GM12872 (cell line): ENCODE data around the gene C6orf136.
A peak's percentile ranks its signal among the peaks of the same experiment; 100 is the strongest.

ENCODE experiments used
- TF ChIP-seq, protein P1 (sequence below): IDR thresholded peaks from 3 replicates; pipeline ENCODE4 v1.5.1; 2011; ENCODE audit warnings: low read depth, mild to moderate bottlenecking, low read length, moderate library complexity; ENCODE audit not compliant: insufficient read depth

C6orf136 gene

DNA sequence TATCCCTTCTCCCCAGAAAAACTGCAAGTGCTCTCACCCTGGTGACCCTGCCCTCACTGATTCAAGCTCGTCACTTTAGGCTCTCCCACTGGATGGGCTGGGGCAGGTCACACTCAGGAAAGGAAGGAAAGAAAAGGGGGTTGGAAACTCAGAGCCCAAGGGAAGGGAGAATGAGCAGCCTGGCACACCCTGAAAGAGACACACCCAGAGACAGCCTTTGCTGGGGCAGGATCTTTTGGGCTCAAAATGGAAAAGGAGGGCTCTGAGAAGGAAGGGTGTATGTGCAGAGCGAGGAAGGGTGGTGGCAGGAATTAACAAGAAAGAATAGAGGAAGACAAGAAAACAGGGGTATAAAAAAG lies 37.0 kb downstream of the C6orf136 start:
- TF ChIP-seq, protein P1, sequence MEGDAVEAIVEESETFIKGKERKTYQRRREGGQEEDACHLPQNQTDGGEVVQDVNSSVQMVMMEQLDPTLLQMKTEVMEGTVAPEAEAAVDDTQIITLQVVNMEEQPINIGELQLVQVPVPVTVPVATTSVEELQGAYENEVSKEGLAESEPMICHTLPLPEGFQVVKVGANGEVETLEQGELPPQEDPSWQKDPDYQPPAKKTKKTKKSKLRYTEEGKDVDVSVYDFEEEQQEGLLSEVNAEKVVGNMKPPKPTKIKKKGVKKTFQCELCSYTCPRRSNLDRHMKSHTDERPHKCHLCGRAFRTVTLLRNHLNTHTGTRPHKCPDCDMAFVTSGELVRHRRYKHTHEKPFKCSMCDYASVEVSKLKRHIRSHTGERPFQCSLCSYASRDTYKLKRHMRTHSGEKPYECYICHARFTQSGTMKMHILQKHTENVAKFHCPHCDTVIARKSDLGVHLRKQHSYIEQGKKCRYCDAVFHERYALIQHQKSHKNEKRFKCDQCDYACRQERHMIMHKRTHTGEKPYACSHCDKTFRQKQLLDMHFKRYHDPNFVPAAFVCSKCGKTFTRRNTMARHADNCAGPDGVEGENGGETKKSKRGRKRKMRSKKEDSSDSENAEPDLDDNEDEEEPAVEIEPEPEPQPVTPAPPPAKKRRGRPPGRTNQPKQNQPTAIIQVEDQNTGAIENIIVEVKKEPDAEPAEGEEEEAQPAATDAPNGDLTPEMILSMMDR: no peak

DNA sequence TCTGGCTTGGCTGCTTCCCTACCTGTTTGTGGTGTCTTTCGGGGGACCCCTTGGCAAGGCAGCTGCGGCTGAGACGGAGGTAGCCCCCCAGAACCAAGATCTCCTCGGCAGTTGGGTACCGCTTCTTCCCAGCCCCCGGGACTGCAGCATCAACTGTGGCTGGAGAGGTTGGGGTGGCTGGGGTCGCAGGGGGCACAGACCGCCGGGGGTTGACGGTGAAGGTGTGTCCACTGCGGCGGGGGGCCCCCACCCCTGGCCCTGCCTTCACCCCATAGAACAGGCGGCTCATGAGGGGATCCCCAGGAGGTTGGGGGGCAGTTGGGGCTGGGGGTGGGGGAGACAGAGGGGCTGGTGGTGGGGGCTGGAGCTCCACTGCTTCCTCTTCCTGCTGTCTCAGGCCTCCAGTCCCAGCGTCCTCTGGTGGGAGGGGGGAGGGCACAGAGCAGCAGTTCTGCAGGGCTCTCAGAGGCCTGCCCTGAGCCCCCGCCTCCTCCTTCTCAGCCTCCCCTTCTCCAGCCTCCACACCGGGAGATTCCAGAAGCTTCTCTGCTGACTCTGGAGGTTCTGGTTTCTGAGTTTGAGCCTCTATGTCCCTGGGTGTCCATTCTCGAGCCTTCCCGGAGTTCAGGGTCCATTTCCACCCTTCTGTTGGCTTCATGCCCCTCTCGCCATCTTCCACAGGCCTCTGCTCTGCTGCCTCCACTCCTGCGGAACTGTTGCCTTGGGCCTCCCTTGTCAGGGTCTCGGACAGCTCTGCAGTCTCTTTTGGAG lies 37.6 kb downstream of the C6orf136 start:
- TF ChIP-seq, protein P1: no peak

DNA sequence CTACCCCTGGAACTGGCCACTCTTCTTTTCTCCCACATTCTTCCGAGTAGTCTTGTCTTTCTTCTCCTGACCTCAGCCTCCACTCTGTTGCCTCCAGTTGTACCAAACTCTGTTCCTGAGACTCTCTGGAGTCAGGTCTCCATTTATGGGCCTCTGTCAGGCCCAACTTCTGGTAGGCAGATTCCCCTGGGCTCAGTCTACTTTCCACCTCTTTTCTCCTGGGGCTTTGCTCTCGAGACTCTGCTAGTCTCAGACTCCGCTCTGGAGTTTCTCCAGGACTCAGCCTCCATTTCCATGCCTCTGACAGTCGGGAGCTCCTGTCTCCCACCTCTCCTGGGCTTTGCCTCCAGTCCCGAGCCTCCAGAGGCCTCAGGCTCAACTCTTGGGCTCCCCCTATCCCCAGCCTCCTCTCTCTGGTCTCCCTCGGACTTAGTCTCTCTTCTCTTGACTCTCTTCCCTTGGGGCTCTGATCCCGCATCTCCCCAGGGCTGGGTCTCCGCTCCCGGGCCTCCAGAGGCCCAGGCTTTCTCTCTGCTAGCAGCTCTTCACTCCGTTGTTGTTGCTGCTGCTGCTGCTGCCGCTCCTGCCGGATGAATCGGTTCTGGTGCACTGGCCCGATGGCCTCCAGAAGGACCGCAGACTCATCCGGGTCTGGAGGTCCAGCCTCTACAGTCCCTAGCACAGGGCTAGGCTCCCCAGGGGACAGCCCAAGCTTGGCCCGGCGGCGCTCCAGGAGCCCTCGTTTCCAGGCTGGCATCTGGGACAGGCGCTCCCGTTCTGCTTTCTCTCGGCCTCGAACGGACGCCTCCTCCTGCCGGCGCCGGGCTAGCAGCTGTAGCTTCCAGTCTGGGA lies 38.5 kb downstream of the C6orf136 start:
- TF ChIP-seq, protein P1: peak; percentile 58

DNA sequence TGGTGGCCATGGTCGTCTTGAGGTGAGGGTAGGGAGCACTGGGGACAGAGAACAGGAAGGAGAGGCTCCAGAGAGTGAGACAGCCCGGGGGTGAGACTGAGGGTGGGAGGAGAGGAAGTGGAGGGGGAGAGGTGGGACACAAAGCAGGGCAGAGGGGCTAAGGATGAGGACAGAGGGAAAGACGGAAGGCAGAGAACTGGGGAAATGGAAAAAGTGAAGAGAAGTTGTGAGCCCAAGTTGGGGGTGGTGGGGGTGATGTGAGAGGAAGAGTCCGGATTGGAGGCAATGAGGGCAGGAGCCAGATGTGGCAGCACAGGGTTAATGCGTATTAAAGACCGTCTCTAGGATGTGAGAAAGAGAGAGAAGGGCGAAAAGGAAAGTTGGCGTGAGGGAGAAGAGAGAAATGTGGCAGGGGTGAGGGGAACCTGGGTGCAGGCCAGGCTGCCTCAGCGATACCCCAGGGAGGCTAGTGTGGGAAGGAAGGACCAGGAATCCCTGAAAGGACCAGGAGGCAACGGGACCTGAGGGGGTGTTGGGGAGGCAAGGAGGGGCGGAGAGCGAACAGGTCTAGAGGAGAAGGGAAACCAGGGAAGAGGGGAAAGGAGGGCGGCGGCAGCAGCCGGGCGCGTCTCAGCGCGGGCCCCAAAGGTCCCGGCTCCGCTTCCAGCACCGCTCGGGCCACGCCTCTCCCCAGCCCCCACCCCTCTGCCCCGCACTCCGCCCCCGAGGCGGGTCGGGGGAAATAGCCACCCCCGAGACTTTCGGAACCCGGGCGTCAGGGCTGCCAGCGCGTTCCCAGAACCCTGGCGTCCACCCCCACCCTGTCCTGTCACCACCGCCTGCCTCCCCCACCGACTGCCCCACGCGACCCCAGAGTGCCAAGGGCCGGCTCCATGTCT lies 39.3 kb downstream of the C6orf136 start, which contains the start of gene PPP1R18:
TSS of gene PPP1R18 (minus strand) at position 637 of the 899 bp plus-strand sequence. CDS start at position 10, 627 bp downstream.
- TF ChIP-seq, protein P1: no peak

DNA sequence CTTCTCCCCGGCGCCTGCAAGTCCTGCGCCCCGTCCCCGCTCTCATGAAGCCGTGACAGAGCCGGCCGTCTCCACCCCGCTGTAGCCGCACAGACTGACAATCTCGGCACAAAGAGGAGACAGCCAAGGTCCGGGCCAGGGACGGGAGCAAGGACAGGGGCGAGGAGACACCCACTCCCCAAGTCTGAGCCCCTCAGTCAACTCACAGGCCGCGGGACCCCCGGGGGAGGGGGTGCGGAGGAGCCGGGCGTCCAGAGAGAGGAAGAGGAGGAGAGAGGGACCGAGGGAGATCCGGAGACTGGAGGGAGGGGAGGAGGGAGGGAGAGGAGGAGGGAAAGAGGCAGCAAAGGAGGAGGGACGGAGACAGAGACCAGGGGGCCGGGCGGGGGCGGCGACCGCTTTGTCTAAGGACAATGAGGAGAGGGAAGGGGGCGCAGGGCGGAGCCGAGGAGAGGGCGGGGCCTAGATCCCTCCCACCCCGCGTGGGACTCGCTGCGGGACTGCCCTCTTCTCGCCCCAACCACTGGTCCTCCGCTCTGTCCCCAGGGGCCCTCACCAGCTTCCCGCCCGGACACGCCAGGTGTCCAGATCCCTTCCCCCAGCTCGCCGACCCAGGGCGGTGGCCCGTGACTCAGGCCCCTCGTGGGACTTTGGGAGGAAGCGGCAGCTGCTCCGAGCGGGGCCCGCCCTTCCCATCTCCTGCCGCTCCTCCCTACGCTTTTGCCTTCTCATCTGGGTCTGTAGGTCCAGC lies 40.1 kb downstream of the C6orf136 start:
- TF ChIP-seq, protein P1: no peak

DNA sequence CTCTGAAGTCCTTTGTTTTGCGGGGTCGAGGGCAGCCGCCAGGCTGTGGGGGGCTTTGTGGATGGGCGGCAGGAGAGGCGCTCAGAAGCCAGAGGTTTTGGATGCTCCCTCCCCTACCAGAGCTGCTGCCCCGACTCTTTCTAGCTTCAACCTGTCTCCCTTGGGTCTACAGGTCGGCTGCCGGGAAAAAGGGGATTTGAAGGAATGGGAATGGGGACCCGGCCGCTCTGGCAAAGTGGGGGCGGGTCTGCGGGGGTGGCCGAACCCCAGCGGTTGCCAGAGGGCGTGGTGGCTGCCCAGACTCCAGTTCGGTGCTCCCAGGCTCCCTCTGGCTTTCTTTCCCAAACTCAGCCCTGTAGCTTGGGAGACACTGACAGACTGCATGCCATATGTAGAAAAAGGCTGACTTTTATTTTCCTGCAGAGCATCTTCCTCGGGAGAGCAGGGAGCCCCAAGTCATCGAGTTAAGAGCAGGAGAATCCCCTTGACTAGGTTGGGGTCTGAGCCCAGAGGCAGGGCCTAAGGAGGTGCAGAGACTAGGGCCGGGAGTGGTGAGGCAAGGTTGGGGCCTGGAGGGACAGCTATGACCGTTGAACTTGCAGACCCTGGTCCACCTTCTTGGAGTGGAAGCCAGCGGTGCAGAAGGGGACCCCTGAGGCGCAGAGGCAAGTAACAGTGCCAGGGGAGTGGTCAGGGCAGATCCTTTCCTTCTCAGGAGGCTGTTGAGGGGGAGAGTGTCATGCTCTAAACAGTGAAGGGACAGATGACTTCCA lies 40.9 kb downstream of the C6orf136 start:
- TF ChIP-seq, protein P1: no peak
